Liver (tissue), 9 donors: ENCODE results near the gene PARN. TPM values are rescaled to one million over a fixed set of nuclear protein-coding genes. Genes with fewer than 3 reads are reported as not detected.

Source experiments
- DNase-seq: peaks from one replicate; pipeline ENCODE4 v3.0.0-alpha.2; 2017; ENCODE audit warnings: low spot score
- H3K27ac ChIP-seq, 2 donors: one replicate each; pipeline ENCODE4 v1.7.0; 2013; ENCODE audit warnings: inconsistent platforms in 2 of 2, low read length in 2 of 2, control low read depth in 1 of 2, low read depth in 1 of 2, mild to moderate bottlenecking in 1 of 2
- H3K27me3 ChIP-seq, 4 donors: one replicate each; pipeline versions ENCODE4 v1.6.1 to v1.7.0; 2013; ENCODE audit warnings: low read length in 3 of 4, inconsistent platforms in 1 of 4, mild to moderate bottlenecking in 1 of 4, moderate library complexity in 1 of 4; ENCODE audit not compliant: control insufficient read depth in 4 of 4, insufficient read depth in 4 of 4
- H3K36me3 ChIP-seq, 4 donors: one replicate each; pipeline versions ENCODE4 v1.6.1 to v1.7.0; 2013; ENCODE audit warnings: low read length in 3 of 4, mild to moderate bottlenecking in 3 of 4, low read depth in 1 of 4, moderate library complexity in 1 of 4; ENCODE audit not compliant: control insufficient read depth in 4 of 4, insufficient read depth in 3 of 4
- H3K4me1 ChIP-seq, 4 donors: one replicate each; pipeline versions ENCODE4 v1.6.1 to v1.7.0; 2013; ENCODE audit warnings: low read length in 3 of 4, mild to moderate bottlenecking in 3 of 4, moderate library complexity in 1 of 4; ENCODE audit not compliant: control insufficient read depth in 4 of 4, insufficient read depth in 4 of 4
- H3K4me3 ChIP-seq, 3 donors: one replicate each; pipeline versions ENCODE4 v1.6.1 to v1.7.0; 2013; ENCODE audit warnings: low read length in 3 of 3, control low read depth in 1 of 3, low read depth in 1 of 3, mild to moderate bottlenecking in 1 of 3
- H3K9ac ChIP-seq, 2 donors: one replicate each; pipeline ENCODE4 v1.7.0; 2013; ENCODE audit warnings: low read length in 2 of 2, mild to moderate bottlenecking in 2 of 2, moderate library complexity in 2 of 2, control low read depth in 1 of 2, low read depth in 1 of 2
- H3K9me3 ChIP-seq, 4 donors: one replicate each; pipeline versions ENCODE4 v1.6.1 to v1.7.0; 2013; ENCODE audit warnings: low read length in 3 of 4; ENCODE audit not compliant: control insufficient read depth in 4 of 4
- EGR1 ChIP-seq, 2 donors: IDR thresholded peaks; 2 replicates each; pipeline ENCODE4 v1.6.1; 2016 to 2018; ENCODE audit warnings: antibody characterized with exemption in 2 of 2, low read depth in 2 of 2
- GABPA ChIP-seq, 2 donors: IDR thresholded peaks in 1 of 2; conservative IDR thresholded peaks in 1 of 2; 2 replicates each; pipeline ENCODE4 v1.6.1; 2016; ENCODE audit warnings: antibody characterized with exemption in 2 of 2, mild to moderate bottlenecking in 1 of 2, moderate library complexity in 1 of 2
- HNF4A ChIP-seq, 2 donors: conservative IDR thresholded peaks; 2 replicates each; pipeline ENCODE4 v1.6.1; 2016; ENCODE audit warnings: antibody characterized with exemption in 2 of 2, mild to moderate bottlenecking in 2 of 2
- HNF4G ChIP-seq: IDR thresholded peaks from 2 replicates; pipeline ENCODE4 v1.6.1; 2016; ENCODE audit warnings: antibody characterized with exemption
- JUND ChIP-seq, 2 donors: IDR thresholded peaks; 2 replicates each; pipeline ENCODE4 v1.6.1; 2016; ENCODE audit warnings: antibody characterized with exemption in 2 of 2
- RAD21 ChIP-seq, 2 donors: IDR thresholded peaks; 2 replicates each; pipeline ENCODE4 v1.6.1; 2016; ENCODE audit warnings: antibody characterized with exemption in 2 of 2, mild to moderate bottlenecking in 2 of 2
- RXRA ChIP-seq, 2 donors: IDR thresholded peaks; 2 replicates each; pipeline ENCODE4 v1.6.1; 2017 to 2018; ENCODE audit warnings: antibody characterized with exemption in 2 of 2, mild to moderate bottlenecking in 1 of 2
- SP1 ChIP-seq: IDR thresholded peaks from 2 replicates; pipeline ENCODE4 v1.6.1; 2018; ENCODE audit warnings: antibody characterized with exemption, mild to moderate bottlenecking
- TAF1 ChIP-seq: conservative IDR thresholded peaks from 2 replicates; pipeline ENCODE4 v1.6.1; 2016; ENCODE audit warnings: antibody characterized with exemption, mild to moderate bottlenecking
- YY1 ChIP-seq: IDR thresholded peaks from 2 replicates; pipeline ENCODE4 v1.6.1; 2016; ENCODE audit warnings: antibody characterized with exemption, mild to moderate bottlenecking
- WGBS: extraction: QIAGEN DNeasy Blood & Tissue Kit; methylation state at CpG from one replicate; pipeline ENCODE4 v1.1.7; 2013; 5-methylcytosine and 5-hydroxymethylcytosine counted together
- polyA plus RNA-seq, 2 donors: library from polyadenylated mRNA; stranded (reverse) in 1 of 2; unstranded in 1 of 2; fragments of 200-250 nt in 1 of 2; fragments of >200 nt in 1 of 2; fragmentation: Nextera tagmentation in 1 of 2; extraction: Ambion mirVana in 1 of 2; gene quantifications; one replicate each; pipeline versions ENCODE4 v1.2.1 to v1.2.3, GENCODE V29; 2013 to 2015
- total RNA-seq, 2 donors: library from RNA; depleted of rRNA; stranded (reverse); fragments of >200 nt; gene quantifications; one replicate each; pipeline ENCODE4 v1.2.3, GENCODE V29; 2014
- TF ChIP-seq, protein P1 (sequence below): IDR thresholded peaks from 2 replicates; pipeline ENCODE4 v1.6.1; 2016; ENCODE audit warnings: antibody characterized with exemption, mild to moderate bottlenecking
- TF ChIP-seq, protein P2 (sequence below): IDR thresholded peaks from 2 replicates; pipeline ENCODE4 v1.6.1; 2016; ENCODE audit warnings: antibody characterized with exemption
- TF ChIP-seq, protein P3 (sequence below): fragments of 150-350 bp; IDR thresholded peaks from 2 replicates; pipeline ENCODE4 v1.5.1; 2017; ENCODE audit warnings: improper control_type of control experiment, low read depth, low read length; ENCODE audit not compliant: missing input control
- TF ChIP-seq, protein P4 (sequence below): IDR thresholded peaks from 2 replicates; pipeline ENCODE4 v1.6.1; 2016; ENCODE audit warnings: antibody characterized with exemption
- donor health status: healthy.
- donor health status: healthy.
- donor health status: healthy.
- donor health status: healthy.
- donor health status: healthy.

Gene PARN
- total and polyA plus RNA-seq, 4 donors, result 7.9 to 19.7 (median 9.7) TPM

DNA sequence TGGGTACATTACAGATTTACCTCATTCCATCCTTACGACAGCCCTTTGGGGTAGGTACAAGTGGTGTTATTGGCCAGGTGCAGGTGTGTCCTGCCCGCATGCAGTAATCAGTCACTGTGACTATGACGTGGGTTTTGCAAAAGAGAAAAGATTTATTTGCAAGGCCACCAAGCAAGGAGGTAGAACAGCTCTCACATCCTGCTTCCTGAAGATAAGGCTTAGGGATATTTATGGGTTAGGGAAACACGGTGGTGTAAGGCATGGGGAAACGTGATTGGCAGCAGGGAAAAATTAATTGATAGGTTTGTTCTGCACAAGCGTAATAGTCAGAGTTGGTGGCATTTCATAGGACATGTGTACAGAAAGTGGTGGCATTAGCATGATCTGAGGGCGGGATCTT is 214.8 kb downstream of the PARN start (continued):
- TF ChIP-seq, protein P1, sequence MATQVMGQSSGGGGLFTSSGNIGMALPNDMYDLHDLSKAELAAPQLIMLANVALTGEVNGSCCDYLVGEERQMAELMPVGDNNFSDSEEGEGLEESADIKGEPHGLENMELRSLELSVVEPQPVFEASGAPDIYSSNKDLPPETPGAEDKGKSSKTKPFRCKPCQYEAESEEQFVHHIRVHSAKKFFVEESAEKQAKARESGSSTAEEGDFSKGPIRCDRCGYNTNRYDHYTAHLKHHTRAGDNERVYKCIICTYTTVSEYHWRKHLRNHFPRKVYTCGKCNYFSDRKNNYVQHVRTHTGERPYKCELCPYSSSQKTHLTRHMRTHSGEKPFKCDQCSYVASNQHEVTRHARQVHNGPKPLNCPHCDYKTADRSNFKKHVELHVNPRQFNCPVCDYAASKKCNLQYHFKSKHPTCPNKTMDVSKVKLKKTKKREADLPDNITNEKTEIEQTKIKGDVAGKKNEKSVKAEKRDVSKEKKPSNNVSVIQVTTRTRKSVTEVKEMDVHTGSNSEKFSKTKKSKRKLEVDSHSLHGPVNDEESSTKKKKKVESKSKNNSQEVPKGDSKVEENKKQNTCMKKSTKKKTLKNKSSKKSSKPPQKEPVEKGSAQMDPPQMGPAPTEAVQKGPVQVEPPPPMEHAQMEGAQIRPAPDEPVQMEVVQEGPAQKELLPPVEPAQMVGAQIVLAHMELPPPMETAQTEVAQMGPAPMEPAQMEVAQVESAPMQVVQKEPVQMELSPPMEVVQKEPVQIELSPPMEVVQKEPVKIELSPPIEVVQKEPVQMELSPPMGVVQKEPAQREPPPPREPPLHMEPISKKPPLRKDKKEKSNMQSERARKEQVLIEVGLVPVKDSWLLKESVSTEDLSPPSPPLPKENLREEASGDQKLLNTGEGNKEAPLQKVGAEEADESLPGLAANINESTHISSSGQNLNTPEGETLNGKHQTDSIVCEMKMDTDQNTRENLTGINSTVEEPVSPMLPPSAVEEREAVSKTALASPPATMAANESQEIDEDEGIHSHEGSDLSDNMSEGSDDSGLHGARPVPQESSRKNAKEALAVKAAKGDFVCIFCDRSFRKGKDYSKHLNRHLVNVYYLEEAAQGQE, result no peak
- TF ChIP-seq TAF1 (no peak), YY1 (no peak), HNF4G (no peak), HNF4A (conservative IDR thresholded peaks at IDR 0.05) (no peak)

DNA sequence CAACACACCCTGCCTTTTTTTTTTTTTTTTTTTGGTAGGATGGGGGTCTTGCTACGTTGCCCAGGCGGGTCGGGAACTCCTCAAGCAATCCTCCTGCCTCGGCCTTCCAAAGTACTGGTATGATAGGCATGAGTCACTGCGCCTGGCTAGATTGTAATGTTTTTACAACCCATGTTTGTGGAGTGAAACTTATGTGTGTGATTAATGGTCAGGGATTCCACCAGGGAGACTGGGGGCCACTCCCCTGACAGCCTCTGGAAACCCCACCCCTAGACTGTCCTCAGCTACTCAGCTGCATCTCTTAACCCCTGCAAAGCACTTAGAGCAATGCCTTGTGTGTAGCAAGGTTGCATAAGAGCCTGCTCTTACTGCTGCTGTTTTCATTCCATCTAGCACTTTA is 220.5 kb downstream of the PARN start:
- Histone ChIP-seq H3K4me1 (peaks cover 0 to 2% (median 0%) of the 10 kb centered on the region in 4 donors), H3K36me3 (no peaks in the 10 kb centered on the region), H3K9me3 (no peaks in the 10 kb centered on the region), H3K27ac (no peak overlapping the region), H3K4me3 (no peak overlapping the region), H3K27me3 (no peaks in the 10 kb centered on the region), H3K9ac (no peak overlapping the region)
- DNase-seq, result no peak
- TF ChIP-seq JUND (IDR thresholded peaks at IDR 0.05) (no peak), EGR1 (IDR thresholded peaks at IDR 0.05; ENCODE audit: low read depth in 2 of 2) (no peak), RXRA (IDR thresholded peaks at IDR 0.05) (no peak), RAD21 (IDR thresholded peaks at IDR 0.05) (no peak), HNF4G (no peak), TAF1 (no peak), YY1 (no peak), GABPA (IDR thresholded peaks at IDR 0.05 in 1 of 2, conservative IDR thresholded peaks at IDR 0.05 in 1 of 2) (no peak), SP1 (no peak), HNF4A (conservative IDR thresholded peaks at IDR 0.05) (no peak)
- TF ChIP-seq, protein P2, sequence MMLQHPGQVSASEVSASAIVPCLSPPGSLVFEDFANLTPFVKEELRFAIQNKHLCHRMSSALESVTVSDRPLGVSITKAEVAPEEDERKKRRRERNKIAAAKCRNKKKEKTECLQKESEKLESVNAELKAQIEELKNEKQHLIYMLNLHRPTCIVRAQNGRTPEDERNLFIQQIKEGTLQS, result no peak
- TF ChIP-seq, protein P3, sequence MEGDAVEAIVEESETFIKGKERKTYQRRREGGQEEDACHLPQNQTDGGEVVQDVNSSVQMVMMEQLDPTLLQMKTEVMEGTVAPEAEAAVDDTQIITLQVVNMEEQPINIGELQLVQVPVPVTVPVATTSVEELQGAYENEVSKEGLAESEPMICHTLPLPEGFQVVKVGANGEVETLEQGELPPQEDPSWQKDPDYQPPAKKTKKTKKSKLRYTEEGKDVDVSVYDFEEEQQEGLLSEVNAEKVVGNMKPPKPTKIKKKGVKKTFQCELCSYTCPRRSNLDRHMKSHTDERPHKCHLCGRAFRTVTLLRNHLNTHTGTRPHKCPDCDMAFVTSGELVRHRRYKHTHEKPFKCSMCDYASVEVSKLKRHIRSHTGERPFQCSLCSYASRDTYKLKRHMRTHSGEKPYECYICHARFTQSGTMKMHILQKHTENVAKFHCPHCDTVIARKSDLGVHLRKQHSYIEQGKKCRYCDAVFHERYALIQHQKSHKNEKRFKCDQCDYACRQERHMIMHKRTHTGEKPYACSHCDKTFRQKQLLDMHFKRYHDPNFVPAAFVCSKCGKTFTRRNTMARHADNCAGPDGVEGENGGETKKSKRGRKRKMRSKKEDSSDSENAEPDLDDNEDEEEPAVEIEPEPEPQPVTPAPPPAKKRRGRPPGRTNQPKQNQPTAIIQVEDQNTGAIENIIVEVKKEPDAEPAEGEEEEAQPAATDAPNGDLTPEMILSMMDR, result no peak
- TF ChIP-seq, protein P4, sequence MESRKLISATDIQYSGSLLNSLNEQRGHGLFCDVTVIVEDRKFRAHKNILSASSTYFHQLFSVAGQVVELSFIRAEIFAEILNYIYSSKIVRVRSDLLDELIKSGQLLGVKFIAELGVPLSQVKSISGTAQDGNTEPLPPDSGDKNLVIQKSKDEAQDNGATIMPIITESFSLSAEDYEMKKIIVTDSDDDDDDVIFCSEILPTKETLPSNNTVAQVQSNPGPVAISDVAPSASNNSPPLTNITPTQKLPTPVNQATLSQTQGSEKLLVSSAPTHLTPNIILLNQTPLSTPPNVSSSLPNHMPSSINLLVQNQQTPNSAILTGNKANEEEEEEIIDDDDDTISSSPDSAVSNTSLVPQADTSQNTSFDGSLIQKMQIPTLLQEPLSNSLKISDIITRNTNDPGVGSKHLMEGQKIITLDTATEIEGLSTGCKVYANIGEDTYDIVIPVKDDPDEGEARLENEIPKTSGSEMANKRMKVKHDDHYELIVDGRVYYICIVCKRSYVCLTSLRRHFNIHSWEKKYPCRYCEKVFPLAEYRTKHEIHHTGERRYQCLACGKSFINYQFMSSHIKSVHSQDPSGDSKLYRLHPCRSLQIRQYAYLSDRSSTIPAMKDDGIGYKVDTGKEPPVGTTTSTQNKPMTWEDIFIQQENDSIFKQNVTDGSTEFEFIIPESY, result no peak
- TF ChIP-seq, protein P1, result no peak
- 78% methylated on average over 5 of the region's 5 CpGs for WGBS
